ENCODE data around the gene OSM. TPM values are rescaled to one million over a fixed set of nuclear protein-coding genes. Genes with fewer than 3 reads are reported as not detected.

OSM gene
- polyA plus RNA-seq, 2 of the 4 experiments (the other 2 are of a cell fraction) = not detected

DNA sequence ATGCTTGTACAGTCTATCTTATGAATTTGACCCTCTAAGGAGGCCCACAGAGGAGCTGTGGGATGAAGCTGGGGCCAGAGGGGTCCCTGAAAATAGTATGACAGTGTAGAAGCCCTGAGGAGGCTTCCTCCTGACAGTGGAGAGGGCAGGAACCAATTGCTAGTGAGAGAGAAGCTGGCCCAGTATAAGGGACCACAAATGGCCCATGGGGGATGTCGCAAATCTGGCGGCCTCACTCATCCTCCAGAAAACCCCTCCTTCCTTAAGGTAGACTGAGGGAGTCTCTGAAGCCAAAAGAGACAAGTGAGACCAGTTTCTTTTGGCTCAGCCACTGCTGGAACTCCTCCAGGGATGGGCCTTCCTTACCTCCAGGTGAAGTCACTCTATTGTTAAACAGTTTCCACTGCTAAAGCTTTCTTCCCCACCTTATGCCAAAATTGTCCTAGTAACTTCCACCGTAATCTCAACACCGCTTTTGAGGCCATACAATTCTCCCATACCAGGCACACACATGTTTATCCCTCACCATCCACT, 40.5 kb upstream of the OSM start (continued):
- TF ChIP-seq, protein P1, sequence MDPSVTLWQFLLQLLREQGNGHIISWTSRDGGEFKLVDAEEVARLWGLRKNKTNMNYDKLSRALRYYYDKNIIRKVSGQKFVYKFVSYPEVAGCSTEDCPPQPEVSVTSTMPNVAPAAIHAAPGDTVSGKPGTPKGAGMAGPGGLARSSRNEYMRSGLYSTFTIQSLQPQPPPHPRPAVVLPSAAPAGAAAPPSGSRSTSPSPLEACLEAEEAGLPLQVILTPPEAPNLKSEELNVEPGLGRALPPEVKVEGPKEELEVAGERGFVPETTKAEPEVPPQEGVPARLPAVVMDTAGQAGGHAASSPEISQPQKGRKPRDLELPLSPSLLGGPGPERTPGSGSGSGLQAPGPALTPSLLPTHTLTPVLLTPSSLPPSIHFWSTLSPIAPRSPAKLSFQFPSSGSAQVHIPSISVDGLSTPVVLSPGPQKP (IDR thresholded peaks at IDR 0.05; ENCODE audit: low read depth, low read length) = no peak
- no peak for TF ChIP-seq HOXB13 (CRISPR knock-in tag; IDR thresholded peaks at IDR 0.05; ENCODE audit: low read depth)

DNA sequence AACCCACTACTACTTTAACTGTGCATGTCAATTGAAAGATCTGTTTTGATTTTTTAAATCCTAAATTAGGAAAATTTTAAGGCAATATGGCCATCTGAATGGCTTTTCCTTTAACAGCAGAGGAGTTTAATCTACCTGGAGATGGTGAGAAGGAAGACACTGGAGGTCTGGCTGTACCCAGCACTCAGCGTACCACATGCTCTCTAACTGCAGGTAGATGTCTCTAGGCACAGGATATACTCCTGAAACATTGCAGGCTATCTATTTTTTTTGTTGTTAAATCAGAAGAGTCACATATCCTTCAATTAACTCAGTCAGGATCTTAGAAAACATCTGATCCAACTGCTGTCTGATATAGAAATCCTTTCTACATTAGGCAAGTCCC, 40.0 kb upstream of the OSM start:
- DNase-seq (ENCODE audit: low read depth in 1 of 2, low spot score in 1 of 2) = no peak
- peaks cover 16% of the 10 kb centered on the region for H3K4me1 ChIP-seq

DNA sequence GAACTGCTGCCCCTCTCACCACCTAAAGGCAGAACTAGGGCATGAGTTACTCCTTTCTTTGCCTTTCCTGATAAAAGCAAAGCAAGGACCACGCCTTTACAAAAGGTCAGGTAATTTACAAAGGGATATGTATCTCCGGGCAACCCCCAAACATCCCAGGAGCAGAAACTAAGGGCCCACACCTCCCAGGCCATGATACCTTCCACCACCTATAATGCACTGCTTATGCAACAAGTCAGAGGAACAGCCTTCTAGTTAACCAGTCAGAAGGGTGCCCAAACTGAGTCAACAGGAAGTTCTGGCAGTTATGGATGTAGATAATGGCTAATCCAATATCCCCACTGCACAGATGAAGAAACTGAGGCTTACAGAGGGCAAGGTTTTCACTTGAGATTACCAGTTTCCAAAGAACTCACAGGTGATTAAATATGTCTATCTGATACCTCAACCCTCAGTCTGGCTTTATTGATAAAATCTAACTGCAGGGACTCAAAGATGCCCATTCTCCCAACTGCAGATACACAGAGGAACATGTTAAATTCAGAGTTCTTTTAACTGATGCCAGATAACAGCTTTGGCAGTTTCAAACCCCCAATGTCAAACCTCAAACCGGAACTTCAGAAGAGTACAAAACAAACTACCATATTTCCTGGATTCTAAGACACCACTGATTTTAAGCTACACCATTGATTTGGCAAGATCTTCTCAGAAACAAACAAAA, 39.4 kb upstream of the OSM start:
- Histone ChIP-seq H3K9me3 (no peaks in the 10 kb centered on the region), H3K4me3 (no peak overlapping the region), H3K27ac (0 out of 6 replicates have a peak overlapping the region, but pooled peaks of 1 of the 2 experiments have one; percentile 32), H3K4me2 (no peak overlapping the region; the same call in 2 of the 3 replicates), H3K4me1 (peaks cover 11% of the 10 kb centered on the region)
- no peak for FAIRE-seq
- ChIA-PET POLR2A (no interaction called here), CTCF (no interaction called here)
- no peak for ATAC-seq
- TF ChIP-seq PHF8 (IDR thresholded peaks at IDR 0.05; ENCODE audit: borderline replicate concordance, low read depth) (no peak), FOSL2 (IDR thresholded peaks at IDR 0.05) (no peak), FOSL2 (CRISPR knock-in tag; IDR thresholded peaks at IDR 0.05) (no peak), RAD21 (conservative IDR thresholded peaks at IDR 0.05 in 1 of 2, IDR thresholded peaks at IDR 0.05 in 1 of 2) (no peak), SREBF2 (IDR thresholded peaks at IDR 0.05) (no peak), CBX8 (IDR thresholded peaks at IDR 0.05) (no peak), KDM5A (IDR thresholded peaks at IDR 0.05) (no peak), HEYL (CRISPR knock-in tag; IDR thresholded peaks at IDR 0.05) (no peak), POLR2AphosphoS2 (conservative IDR thresholded peaks at IDR 0.05; ENCODE audit: low read length) (no peak), MAZ (IDR thresholded peaks at IDR 0.05; ENCODE audit: borderline replicate concordance, low read depth, low read length) (no peak), RNF2 (IDR thresholded peaks at IDR 0.05; ENCODE audit: borderline replicate concordance, low read depth) (no peak), NPAS2 (CRISPR knock-in tag; IDR thresholded peaks at IDR 0.05; ENCODE audit: borderline replicate concordance) (no peak), HOXB5 (CRISPR knock-in tag; IDR thresholded peaks at IDR 0.05) (no peak), KDM1A (IDR thresholded peaks at IDR 0.05; ENCODE audit: low read depth) (no peak)
- TF ChIP-seq, protein P2, sequence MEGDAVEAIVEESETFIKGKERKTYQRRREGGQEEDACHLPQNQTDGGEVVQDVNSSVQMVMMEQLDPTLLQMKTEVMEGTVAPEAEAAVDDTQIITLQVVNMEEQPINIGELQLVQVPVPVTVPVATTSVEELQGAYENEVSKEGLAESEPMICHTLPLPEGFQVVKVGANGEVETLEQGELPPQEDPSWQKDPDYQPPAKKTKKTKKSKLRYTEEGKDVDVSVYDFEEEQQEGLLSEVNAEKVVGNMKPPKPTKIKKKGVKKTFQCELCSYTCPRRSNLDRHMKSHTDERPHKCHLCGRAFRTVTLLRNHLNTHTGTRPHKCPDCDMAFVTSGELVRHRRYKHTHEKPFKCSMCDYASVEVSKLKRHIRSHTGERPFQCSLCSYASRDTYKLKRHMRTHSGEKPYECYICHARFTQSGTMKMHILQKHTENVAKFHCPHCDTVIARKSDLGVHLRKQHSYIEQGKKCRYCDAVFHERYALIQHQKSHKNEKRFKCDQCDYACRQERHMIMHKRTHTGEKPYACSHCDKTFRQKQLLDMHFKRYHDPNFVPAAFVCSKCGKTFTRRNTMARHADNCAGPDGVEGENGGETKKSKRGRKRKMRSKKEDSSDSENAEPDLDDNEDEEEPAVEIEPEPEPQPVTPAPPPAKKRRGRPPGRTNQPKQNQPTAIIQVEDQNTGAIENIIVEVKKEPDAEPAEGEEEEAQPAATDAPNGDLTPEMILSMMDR (IDR thresholded peaks at IDR 0.05) = no peak
- 72% methylated on average over 3 of the region's 3 CpGs for WGBS (ENCODE audit: missing lambda C conversion rate)
- DNase-seq (ENCODE audit: low read depth in 1 of 2, low spot score in 1 of 2) = no peak

More for the DNA sequence above, 40.0 kb upstream of the OSM start:
- no peaks in the 10 kb centered on the region for H3K9me3 ChIP-seq
- H3K4me3 ChIP-seq = no peak overlapping the region
- no peak for TF ChIP-seq CBX2 (IDR thresholded peaks at IDR 0.05; ENCODE audit: borderline replicate concordance, low read depth)
- no peak for TF ChIP-seq TP53 (CRISPR knock-in tag; IDR thresholded peaks at IDR 0.05)
- no peak for TF ChIP-seq CHD4 (IDR thresholded peaks at IDR 0.05; ENCODE audit: borderline replicate concordance)
- no peak for TF ChIP-seq HDAC2 (IDR thresholded peaks at IDR 0.05)
- no peak for TF ChIP-seq RNF2 (IDR thresholded peaks at IDR 0.05; ENCODE audit: borderline replicate concordance, low read depth)
- TF ChIP-seq, protein P3, sequence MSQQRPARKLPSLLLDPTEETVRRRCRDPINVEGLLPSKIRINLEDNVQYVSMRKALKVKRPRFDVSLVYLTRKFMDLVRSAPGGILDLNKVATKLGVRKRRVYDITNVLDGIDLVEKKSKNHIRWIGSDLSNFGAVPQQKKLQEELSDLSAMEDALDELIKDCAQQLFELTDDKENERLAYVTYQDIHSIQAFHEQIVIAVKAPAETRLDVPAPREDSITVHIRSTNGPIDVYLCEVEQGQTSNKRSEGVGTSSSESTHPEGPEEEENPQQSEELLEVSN (IDR thresholded peaks at IDR 0.05; ENCODE audit: borderline replicate concordance, low read depth) = no peak
- TF ChIP-seq ZSCAN20 (CRISPR knock-in tag; IDR thresholded peaks at IDR 0.05) = no peak
- no peak for TF ChIP-seq RFX5 (IDR thresholded peaks at IDR 0.05)
- TF ChIP-seq, protein P1 (IDR thresholded peaks at IDR 0.05; ENCODE audit: low read depth, low read length) = no peak
- TF ChIP-seq RAD21 (conservative IDR thresholded peaks at IDR 0.05 in 1 of 2, IDR thresholded peaks at IDR 0.05 in 1 of 2) = no peak
- no peak for TF ChIP-seq EHMT2 (IDR thresholded peaks at IDR 0.05; ENCODE audit: low read depth)
- no peak for TF ChIP-seq CBX8 (IDR thresholded peaks at IDR 0.05)
- no peak for TF ChIP-seq MAFK (IDR thresholded peaks at IDR 0.05; ENCODE audit: partially characterized antibody)
- TF ChIP-seq HOXB13 (CRISPR knock-in tag; IDR thresholded peaks at IDR 0.05; ENCODE audit: low read depth) = no peak
- TF ChIP-seq FOSB (CRISPR knock-in tag; IDR thresholded peaks at IDR 0.05) = no peak
- no peak for TF ChIP-seq POLR2A (IDR thresholded peaks at IDR 0.05; ENCODE audit: low read length)
- FAIRE-seq (no peak), ATAC-seq (no peak)
- no peak overlapping the region for H3K27ac ChIP-seq
- WGBS (ENCODE audit: missing lambda C conversion rate) = 89% methylated on average over 1 of the region's 1 CpG
- ChIA-PET POLR2A (no interaction called here), CTCF (no interaction called here)
- H3K4me2 ChIP-seq = no peak overlapping the region; the same call in 2 of the 3 replicates

Data from A549 (cell line).